Peyer's patch (tissue), 4 donors: ENCODE results near the gene AFG3L2.

Source experiments
- CTCF ChIP-seq, 6 experiments: fragments of 450-650 bp in 4 of 6; fragments of 200-600 bp in 2 of 6; sonication (generic) in 1 of 6; IDR thresholded peaks; one replicate each; pipeline ENCODE4 v1.5.1; 2017 to 2019; ENCODE audit warnings: antibody characterized with exemption in 6 of 6, mild to moderate bottlenecking in 3 of 6, moderate library complexity in 1 of 6
- POLR2A ChIP-seq, 2 donors: fragments of 450-650 bp; IDR thresholded peaks; one replicate each; pipeline ENCODE4 v1.5.1; 2017; ENCODE audit warnings: antibody characterized with exemption in 2 of 2, mild to moderate bottlenecking in 2 of 2, moderate library complexity in 2 of 2

- TF ChIP-seq CTCF (IDR thresholded peaks at IDR 0.05) (no peak), POLR2A (IDR thresholded peaks at IDR 0.05) (no peak)
Observed at GRCh38 chr18:12373771-12374116, 3.3 kb downstream of the AFG3L2 start.
